ENCODE data around the gene STAP1.
"Not testable (repeated sequence)": the region's sequence is repeated elsewhere in the genome, so short reads cannot be mapped to it uniquely, and the experiment has no call there.

Gene STAP1

DNA sequence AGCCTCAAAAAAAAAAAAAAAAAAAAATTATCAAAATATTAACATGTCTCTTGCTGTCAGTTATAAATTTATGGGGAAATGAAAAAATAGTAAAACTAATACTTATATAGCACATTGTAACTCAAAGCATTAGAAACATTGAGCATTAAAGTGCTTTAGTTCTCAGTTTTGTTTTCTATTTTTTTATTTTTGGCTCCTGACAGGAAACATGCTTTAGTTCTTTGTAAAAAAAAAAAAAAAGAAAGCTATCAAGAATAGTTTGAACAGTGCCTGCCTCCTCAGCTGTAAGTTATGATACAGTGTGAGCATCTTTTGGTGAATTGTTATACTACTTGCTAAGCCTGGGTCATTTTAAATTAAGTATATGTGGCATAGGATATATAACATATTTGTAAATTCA, 8.1 kb upstream of the STAP1 start (continued):
- TF ChIP-seq CSDC2 (CRISPR knock-in tag; IDR thresholded peaks at IDR 0.05) (no peak), SNAI2 (CRISPR knock-in tag; IDR thresholded peaks at IDR 0.05) (no peak), ZFP30 (CRISPR knock-in tag; IDR thresholded peaks at IDR 0.05) (no peak), ZC3H10 (CRISPR knock-in tag; IDR thresholded peaks at IDR 0.05) (no peak), OSR1 (CRISPR knock-in tag; IDR thresholded peaks at IDR 0.05) (no peak), ISL1 (CRISPR knock-in tag; IDR thresholded peaks at IDR 0.05) (no peak)
- TF ChIP-seq, protein P1, sequence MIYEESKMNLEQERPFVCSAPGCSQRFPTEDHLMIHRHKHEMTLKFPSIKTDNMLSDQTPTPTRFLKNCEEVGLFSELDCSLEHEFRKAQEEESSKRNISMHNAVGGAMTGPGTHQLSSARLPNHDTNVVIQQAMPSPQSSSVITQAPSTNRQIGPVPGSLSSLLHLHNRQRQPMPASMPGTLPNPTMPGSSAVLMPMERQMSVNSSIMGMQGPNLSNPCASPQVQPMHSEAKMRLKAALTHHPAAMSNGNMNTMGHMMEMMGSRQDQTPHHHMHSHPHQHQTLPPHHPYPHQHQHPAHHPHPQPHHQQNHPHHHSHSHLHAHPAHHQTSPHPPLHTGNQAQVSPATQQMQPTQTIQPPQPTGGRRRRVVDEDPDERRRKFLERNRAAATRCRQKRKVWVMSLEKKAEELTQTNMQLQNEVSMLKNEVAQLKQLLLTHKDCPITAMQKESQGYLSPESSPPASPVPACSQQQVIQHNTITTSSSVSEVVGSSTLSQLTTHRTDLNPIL (CRISPR knock-in tag; IDR thresholded peaks at IDR 0.05; ENCODE audit: low read depth), result no peak

GRCh38 chr4:67550857-67551256, 7.7 kb upstream of the STAP1 start:
- ATAC-seq, result no peak
- TF ChIP-seq ZNF565 (CRISPR knock-in tag; conservative IDR thresholded peaks at IDR 0.05; ENCODE audit: low read depth), result no peak
- TF ChIP-seq ZNF70 (CRISPR knock-in tag; IDR thresholded peaks at IDR 0.05), result no peak
- no peak for TF ChIP-seq PATZ1 (CRISPR knock-in tag; IDR thresholded peaks at IDR 0.05; ENCODE audit: borderline replicate concordance)
- no peak for TF ChIP-seq TOX (CRISPR knock-in tag; IDR thresholded peaks at IDR 0.05; ENCODE audit: borderline replicate concordance)
- TF ChIP-seq ESRRG (CRISPR knock-in tag; IDR thresholded peaks at IDR 0.05), result no peak
- TF ChIP-seq GLIS3 (CRISPR knock-in tag; IDR thresholded peaks at IDR 0.05), result no peak

GRCh38 chr4:67552146-67552792, 6.3 kb upstream of the STAP1 start:
- ATAC-seq, result not testable (repeated sequence)

DNA sequence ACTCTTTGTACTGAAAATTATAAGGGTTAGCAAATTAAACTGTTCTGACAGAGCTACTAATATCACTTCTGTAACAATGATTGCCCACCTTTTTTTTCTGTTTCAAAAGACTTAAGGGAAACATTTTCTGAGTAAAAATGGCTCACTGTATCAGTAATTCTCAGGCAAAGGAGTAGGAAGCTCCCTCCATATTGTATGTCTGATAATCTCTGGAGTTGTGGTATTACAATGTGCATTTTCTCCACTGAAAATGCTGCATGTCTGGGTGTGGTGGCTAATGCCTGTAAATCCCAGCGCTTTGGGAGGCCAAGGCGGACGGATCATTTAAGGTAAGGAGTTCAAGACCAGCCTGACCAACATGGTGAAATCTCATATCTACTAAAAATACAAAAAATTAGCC, 4.4 kb upstream of the STAP1 start:
- no peak for ATAC-seq
- no peak for TF ChIP-seq ISL1 (CRISPR knock-in tag; IDR thresholded peaks at IDR 0.05)
- TF ChIP-seq, protein P2, sequence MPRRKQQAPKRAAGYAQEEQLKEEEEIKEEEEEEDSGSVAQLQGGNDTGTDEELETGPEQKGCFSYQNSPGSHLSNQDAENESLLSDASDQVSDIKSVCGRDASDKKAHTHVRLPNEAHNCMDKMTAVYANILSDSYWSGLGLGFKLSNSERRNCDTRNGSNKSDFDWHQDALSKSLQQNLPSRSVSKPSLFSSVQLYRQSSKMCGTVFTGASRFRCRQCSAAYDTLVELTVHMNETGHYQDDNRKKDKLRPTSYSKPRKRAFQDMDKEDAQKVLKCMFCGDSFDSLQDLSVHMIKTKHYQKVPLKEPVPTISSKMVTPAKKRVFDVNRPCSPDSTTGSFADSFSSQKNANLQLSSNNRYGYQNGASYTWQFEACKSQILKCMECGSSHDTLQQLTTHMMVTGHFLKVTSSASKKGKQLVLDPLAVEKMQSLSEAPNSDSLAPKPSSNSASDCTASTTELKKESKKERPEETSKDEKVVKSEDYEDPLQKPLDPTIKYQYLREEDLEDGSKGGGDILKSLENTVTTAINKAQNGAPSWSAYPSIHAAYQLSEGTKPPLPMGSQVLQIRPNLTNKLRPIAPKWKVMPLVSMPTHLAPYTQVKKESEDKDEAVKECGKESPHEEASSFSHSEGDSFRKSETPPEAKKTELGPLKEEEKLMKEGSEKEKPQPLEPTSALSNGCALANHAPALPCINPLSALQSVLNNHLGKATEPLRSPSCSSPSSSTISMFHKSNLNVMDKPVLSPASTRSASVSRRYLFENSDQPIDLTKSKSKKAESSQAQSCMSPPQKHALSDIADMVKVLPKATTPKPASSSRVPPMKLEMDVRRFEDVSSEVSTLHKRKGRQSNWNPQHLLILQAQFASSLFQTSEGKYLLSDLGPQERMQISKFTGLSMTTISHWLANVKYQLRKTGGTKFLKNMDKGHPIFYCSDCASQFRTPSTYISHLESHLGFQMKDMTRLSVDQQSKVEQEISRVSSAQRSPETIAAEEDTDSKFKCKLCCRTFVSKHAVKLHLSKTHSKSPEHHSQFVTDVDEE (CRISPR knock-in tag; IDR thresholded peaks at IDR 0.05), result no peak

GRCh38 chr4:67555447-67555846, 3.1 kb upstream of the STAP1 start:
- ATAC-seq, result no peak
- TF ChIP-seq RARB (CRISPR knock-in tag; IDR thresholded peaks at IDR 0.05) (no peak), CSRNP3 (CRISPR knock-in tag; IDR thresholded peaks at IDR 0.05) (no peak)

DNA sequence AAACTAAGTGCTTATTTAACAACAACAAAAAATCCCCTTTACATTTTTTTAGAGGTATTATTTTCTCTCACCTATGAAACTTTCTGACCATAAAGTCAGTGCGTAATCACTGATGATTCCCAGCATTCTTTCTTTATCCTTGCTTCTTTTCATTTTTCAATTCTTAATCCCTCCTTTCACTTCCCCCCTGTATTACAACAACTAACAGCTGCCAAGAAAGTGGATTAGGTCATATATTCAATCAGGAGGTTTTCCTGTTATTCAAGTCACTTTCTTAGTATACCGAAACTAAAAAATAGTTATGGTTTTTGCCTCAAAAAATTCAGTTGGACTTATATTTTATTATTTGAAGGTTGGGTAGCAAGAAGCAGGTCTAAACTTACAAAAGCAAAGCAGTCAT, 2.1 kb upstream of the STAP1 start:
- no peak for ATAC-seq
- TF ChIP-seq ARNTL (CRISPR knock-in tag; IDR thresholded peaks at IDR 0.05; ENCODE audit: borderline replicate concordance, low read depth), result no peak
- TF ChIP-seq CSDC2 (CRISPR knock-in tag; IDR thresholded peaks at IDR 0.05), result no peak
- no peak for TF ChIP-seq ZFP3 (CRISPR knock-in tag; IDR thresholded peaks at IDR 0.05)
- no peak for TF ChIP-seq ZC3H10 (CRISPR knock-in tag; IDR thresholded peaks at IDR 0.05)
- TF ChIP-seq RARB (CRISPR knock-in tag; IDR thresholded peaks at IDR 0.05), result no peak
- TF ChIP-seq ZNF565 (CRISPR knock-in tag; conservative IDR thresholded peaks at IDR 0.05; ENCODE audit: low read depth), result no peak
- TF ChIP-seq SNAI2 (CRISPR knock-in tag; IDR thresholded peaks at IDR 0.05), result no peak
- TF ChIP-seq ISL1 (CRISPR knock-in tag; IDR thresholded peaks at IDR 0.05), result no peak

All from SK-N-SH treated with all-trans-retinoic acid at 6 μM for 48 hours (cell line).